Panc1 (cell line): Measurements from ENCODE around the gene POTEF.
"Not testable (repeated sequence)": the region's sequence is repeated elsewhere in the genome, so short reads cannot be mapped to it uniquely, and the experiment has no call there.

ENCODE experiments used
- CTCF ChIP-seq: fragments of 450-650 bp; IDR thresholded peaks from 2 replicates; pipeline ENCODE4 v1.5.1; 2017; ENCODE audit warnings: mild to moderate bottlenecking
- POLR2AphosphoS5 ChIP-seq: IDR thresholded peaks from 2 replicates; pipeline ENCODE4 v1.6.1; 2012; ENCODE audit warnings: mild to moderate bottlenecking, low read depth, low read length, moderate library complexity
- REST ChIP-seq, 2 experiments: IDR thresholded peaks; 2 replicates each; pipeline ENCODE4 v1.6.1; 2011 to 2012; ENCODE audit warnings: low read depth in 2 of 2, control low read depth in 1 of 2, low read length in 1 of 2, mild to moderate bottlenecking in 1 of 2, moderate library complexity in 1 of 2; ENCODE audit not compliant: insufficient read depth in 1 of 2
- SIN3A ChIP-seq: IDR thresholded peaks from 2 replicates; pipeline ENCODE4 v1.6.1; 2012; ENCODE audit warnings: low read depth, mild to moderate bottlenecking, low read length, moderate library complexity, borderline replicate concordance; ENCODE audit not compliant: insufficient read depth
- TCF7L2 ChIP-seq: IDR thresholded peaks from 2 replicates; pipeline ENCODE4 v1.6.1; 2011; ENCODE audit warnings: mild to moderate bottlenecking, low read depth, low read length, inconsistent platforms

GRCh38 chr2:130148515-130148914, 19.5 kb upstream of the POTEF start:
- not testable (repeated sequence) for TF ChIP-seq SIN3A; CTCF; REST (IDR thresholded peaks at IDR 0.05; ENCODE audit: insufficient read depth in 1 of 2, low read depth in 2 of 2, low read length in 1 of 2); POLR2AphosphoS5; TCF7L2
